ENCODE results near the gene CTAGE9. TPM values are rescaled to one million over a fixed set of nuclear protein-coding genes. Genes with fewer than 3 reads are reported as not detected.

Gene CTAGE9
- total RNA-seq, 1 donor from 2014 or later: not detected

- H3K27me3 Mint-ChIP-seq (ENCODE audit: unreplicated experiment): peaks cover 2% of the 10 kb centered on the region
- H3K4me1 Mint-ChIP-seq (ENCODE audit: low read depth, unreplicated experiment): no peaks in the 10 kb centered on the region
- H3K4me3 Mint-ChIP-seq (ENCODE audit: unreplicated experiment): no peak overlapping the region
- no peak for DNase-seq
- H3K36me3 Mint-ChIP-seq (ENCODE audit: unreplicated experiment): no peaks in the 10 kb centered on the region
- TF ChIP-seq CTCF (IDR thresholded peaks at IDR 0.05; ENCODE audit: partially characterized antibody, unreplicated experiment): no peak
- no peak overlapping the region for H3K27ac Mint-ChIP-seq (ENCODE audit: unreplicated experiment)
- H3K9me3 Mint-ChIP-seq (ENCODE audit: unreplicated experiment): no peaks in the 10 kb centered on the region
Observed at GRCh38 chr6:131685266-131685780, 25.5 kb downstream of the CTAGE9 start.

- H3K36me3 Mint-ChIP-seq (ENCODE audit: unreplicated experiment): no peaks in the 10 kb centered on the region
- no peak for TF ChIP-seq CTCF (IDR thresholded peaks at IDR 0.05; ENCODE audit: partially characterized antibody, unreplicated experiment)
- no peak for DNase-seq
- H3K4me3 Mint-ChIP-seq (ENCODE audit: unreplicated experiment): no peak overlapping the region
- H3K27ac Mint-ChIP-seq (ENCODE audit: unreplicated experiment): no peak overlapping the region
- no peaks in the 10 kb centered on the region for H3K9me3 Mint-ChIP-seq (ENCODE audit: unreplicated experiment)
- H3K27me3 Mint-ChIP-seq (ENCODE audit: unreplicated experiment): peaks cover 2% of the 10 kb centered on the region
- H3K4me1 Mint-ChIP-seq (ENCODE audit: low read depth, unreplicated experiment): no peaks in the 10 kb centered on the region
Observed at GRCh38 chr6:131683479-131683878, 27.3 kb downstream of the CTAGE9 start.

GRCh38 chr6:131682442-131682841 lies 28.4 kb downstream of the CTAGE9 start:
- Mint-ChIP-seq H3K4me1 (ENCODE audit: low read depth, unreplicated experiment) (no peaks in the 10 kb centered on the region), H3K9me3 (ENCODE audit: unreplicated experiment) (no peaks in the 10 kb centered on the region), H3K4me3 (ENCODE audit: unreplicated experiment) (no peak overlapping the region), H3K27ac (ENCODE audit: unreplicated experiment) (no peak overlapping the region), H3K27me3 (ENCODE audit: unreplicated experiment) (peaks cover 2% of the 10 kb centered on the region), H3K36me3 (ENCODE audit: unreplicated experiment) (no peaks in the 10 kb centered on the region)
- no peak for TF ChIP-seq CTCF (IDR thresholded peaks at IDR 0.05; ENCODE audit: partially characterized antibody, unreplicated experiment)
- DNase-seq: no peak

- Mint-ChIP-seq H3K36me3 (ENCODE audit: unreplicated experiment) (no peaks in the 10 kb centered on the region), H3K4me1 (ENCODE audit: low read depth, unreplicated experiment) (no peaks in the 10 kb centered on the region), H3K27ac (ENCODE audit: unreplicated experiment) (no peak overlapping the region), H3K4me3 (ENCODE audit: unreplicated experiment) (no peak overlapping the region), H3K9me3 (ENCODE audit: unreplicated experiment) (no peaks in the 10 kb centered on the region), H3K27me3 (ENCODE audit: unreplicated experiment) (peaks cover 2% of the 10 kb centered on the region)
- no peak for TF ChIP-seq CTCF (IDR thresholded peaks at IDR 0.05; ENCODE audit: partially characterized antibody, unreplicated experiment)
- no peak for DNase-seq
Observed at GRCh38 chr6:131681585-131681984, 29.2 kb downstream of the CTAGE9 start.

- no peak for DNase-seq
- peaks cover 2% of the 10 kb centered on the region for H3K27me3 Mint-ChIP-seq (ENCODE audit: unreplicated experiment)
- no peak overlapping the region for H3K27ac Mint-ChIP-seq (ENCODE audit: unreplicated experiment)
- no peaks in the 10 kb centered on the region for H3K36me3 Mint-ChIP-seq (ENCODE audit: unreplicated experiment)
- H3K4me1 Mint-ChIP-seq (ENCODE audit: low read depth, unreplicated experiment): no peaks in the 10 kb centered on the region
- H3K4me3 Mint-ChIP-seq (ENCODE audit: unreplicated experiment): no peak overlapping the region
- H3K9me3 Mint-ChIP-seq (ENCODE audit: unreplicated experiment): no peaks in the 10 kb centered on the region
- no peak for TF ChIP-seq CTCF (IDR thresholded peaks at IDR 0.05; ENCODE audit: partially characterized antibody, unreplicated experiment)
Observed at GRCh38 chr6:131680868-131681267, 29.9 kb downstream of the CTAGE9 start.

All from glutamatergic neuron (in vitro differentiated cells).